ENCODE data around the gene B3GAT2. TPM values are rescaled to one million over a fixed set of nuclear protein-coding genes. Genes with fewer than 3 reads are reported as not detected.
A peak's percentile ranks its signal among the peaks of the same experiment; 100 is the strongest.
"Not testable (repeated sequence)": the region's sequence is repeated elsewhere in the genome, so short reads cannot be mapped to it uniquely, and the experiment has no call there.

Gene B3GAT2
- total RNA-seq, 2 experiments from 2014 or later: not detected

- H3K9me3 Mint-ChIP-seq (ENCODE audit: low read depth): no peaks in the 10 kb centered on the region
- ChIA-PET POLR2A (interaction anchor here (1.0 kb wide), 1 partner anchor 543 kb away, joined by 3 read pairs; the partner anchor contains the start of gene FAM135A), CTCF (interaction anchor here (0.7 to 2.2 kb wide), 15 partner anchors 10 to 647 kb away, joined by 3 to 14 read pairs (median 5); no protein-coding TSS in a partner anchor)
- peaks cover 14% of the 10 kb centered on the region for H3K4me1 Mint-ChIP-seq
- ATAC-seq: no peak
- H3K27ac Mint-ChIP-seq: no peak overlapping the region
- no peaks in the 10 kb centered on the region for H3K36me3 Mint-ChIP-seq (ENCODE audit: low read depth)
- peaks cover 52% of the 10 kb centered on the region for H3K27me3 Mint-ChIP-seq
- H3K4me3 Mint-ChIP-seq: peak overlapping the region; percentile 64
- no peak for DNase-seq
- intact Hi-C loops (cut with DNase I, micrococcal nuclease): loop anchor here (1.0 to 5.0 kb wide), 8 partner anchors 56 to 735 kb away; partner anchors contain the start of gene FAM135A (in 1 of the 2)
These were observed 739 bp downstream of the B3GAT2 start for GRCh38 chr6:70956191-70956450.

GRCh38 chr6:70955441-70956190 is 1.2 kb downstream of the B3GAT2 start:
- intact Hi-C loops (cut with DNase I, micrococcal nuclease): loop anchor here (1.0 to 5.0 kb wide), 8 partner anchors 57 to 735 kb away; partner anchors contain the start of gene FAM135A (in 1 of the 2)
- peak overlapping the region; percentile 64 for H3K4me3 Mint-ChIP-seq
- H3K9me3 Mint-ChIP-seq (ENCODE audit: low read depth): no peaks in the 10 kb centered on the region
- peaks cover 14% of the 10 kb centered on the region for H3K4me1 Mint-ChIP-seq
- ATAC-seq (peak; percentile 95), DNase-seq (peak; percentile 94)
- ChIA-PET POLR2A (interaction anchor here (1.0 kb wide), 1 partner anchor 543 kb away, joined by 3 read pairs; the partner anchor contains the start of gene FAM135A), CTCF (interaction anchor here (0.6 to 2.2 kb wide), 20 partner anchors 10 to 735 kb away, joined by 3 to 14 read pairs (median 4); no protein-coding TSS in a partner anchor)
- H3K27me3 Mint-ChIP-seq: peaks cover 52% of the 10 kb centered on the region
- no peaks in the 10 kb centered on the region for H3K36me3 Mint-ChIP-seq (ENCODE audit: low read depth)
- no peak overlapping the region for H3K27ac Mint-ChIP-seq

GRCh38 chr6:70954750-70955149 is 2.1 kb downstream of the B3GAT2 start:
- peaks cover 50% of the 10 kb centered on the region for H3K27me3 Mint-ChIP-seq
- POLR2A ChIA-PET: no interaction called here
- H3K4me1 Mint-ChIP-seq: peaks cover 14% of the 10 kb centered on the region
- no peak for ATAC-seq
- H3K36me3 Mint-ChIP-seq (ENCODE audit: low read depth): no peaks in the 10 kb centered on the region
- CTCF ChIA-PET: interaction anchor here (0.9 to 2.2 kb wide), 9 partner anchors 11 to 734 kb away, joined by 3 to 14 read pairs (median 5); no protein-coding TSS in a partner anchor
- no peak overlapping the region for H3K27ac Mint-ChIP-seq
- DNase-seq: no peak
- H3K9me3 Mint-ChIP-seq (ENCODE audit: low read depth): no peaks in the 10 kb centered on the region
- intact Hi-C loops (cut with DNase I, micrococcal nuclease): loop anchor here (5.0 kb wide), 4 partner anchors 58 to 542 kb away; partner anchors contain the start of gene FAM135A (in 1 of the 2)
- H3K4me3 Mint-ChIP-seq: no peak overlapping the region

- peaks cover 14% of the 10 kb centered on the region for H3K4me1 Mint-ChIP-seq
- ATAC-seq (no peak), DNase-seq (no peak)
- H3K9me3 Mint-ChIP-seq (ENCODE audit: low read depth): no peaks in the 10 kb centered on the region
- no peak overlapping the region for H3K27ac Mint-ChIP-seq
- H3K27me3 Mint-ChIP-seq: peaks cover 49% of the 10 kb centered on the region
- intact Hi-C loops (cut with DNase I, micrococcal nuclease): no loop called here
- ChIA-PET CTCF (no interaction called here), POLR2A (no interaction called here)
- no peaks in the 10 kb centered on the region for H3K36me3 Mint-ChIP-seq (ENCODE audit: low read depth)
- H3K4me3 Mint-ChIP-seq: no peak overlapping the region
These were observed 2.7 kb downstream of the B3GAT2 start for GRCh38 chr6:70954176-70954575.

GRCh38 chr6:70952608-70953165 is 4.2 kb downstream of the B3GAT2 start:
- H3K4me1 Mint-ChIP-seq: peaks cover 14% of the 10 kb centered on the region
- ChIA-PET CTCF (interaction anchor here (0.7 kb wide), 1 partner anchor 1117 kb away, joined by 3 read pairs; no protein-coding TSS in a partner anchor), POLR2A (no interaction called here)
- H3K9me3 Mint-ChIP-seq (ENCODE audit: low read depth): no peaks in the 10 kb centered on the region
- intact Hi-C loops (cut with DNase I, micrococcal nuclease): no loop called here
- ATAC-seq (no peak), DNase-seq (no peak)
- no peak overlapping the region for H3K27ac Mint-ChIP-seq
- no peaks in the 10 kb centered on the region for H3K36me3 Mint-ChIP-seq (ENCODE audit: low read depth)
- peaks cover 39% of the 10 kb centered on the region for H3K27me3 Mint-ChIP-seq
- H3K4me3 Mint-ChIP-seq: no peak overlapping the region

GRCh38 chr6:70944321-70944720 is 12.5 kb downstream of the B3GAT2 start:
- H3K27ac Mint-ChIP-seq; H3K36me3 Mint-ChIP-seq (ENCODE audit: low read depth); DNase-seq; intact Hi-C loops (cut with DNase I, micrococcal nuclease); POLR2A ChIA-PET; H3K9me3 Mint-ChIP-seq (ENCODE audit: low read depth); CTCF ChIA-PET; H3K4me1 Mint-ChIP-seq; ATAC-seq; H3K4me3 Mint-ChIP-seq: not testable (repeated sequence)
- peaks cover 14% of the 10 kb centered on the region for H3K27me3 Mint-ChIP-seq

GRCh38 chr6:70933853-70934252 is 23.0 kb downstream of the B3GAT2 start:
- CTCF ChIA-PET: no interaction called here
- peaks cover 13% of the 10 kb centered on the region for H3K27me3 Mint-ChIP-seq
- POLR2A ChIA-PET: no interaction called here
- H3K36me3 Mint-ChIP-seq (ENCODE audit: low read depth): no peaks in the 10 kb centered on the region
- no peak overlapping the region for H3K27ac Mint-ChIP-seq
- intact Hi-C loops (cut with DNase I, micrococcal nuclease): no loop called here
- no peak overlapping the region for H3K4me3 Mint-ChIP-seq
- no peak for ATAC-seq
- peaks cover 2% of the 10 kb centered on the region for H3K9me3 Mint-ChIP-seq (ENCODE audit: low read depth)
- no peaks in the 10 kb centered on the region for H3K4me1 Mint-ChIP-seq
- no peak for DNase-seq

GRCh38 chr6:70905742-70906141 is 51.1 kb downstream of the B3GAT2 start:
- intact Hi-C loops (cut with DNase I, micrococcal nuclease): no loop called here
- H3K9me3 Mint-ChIP-seq (ENCODE audit: low read depth): no peaks in the 10 kb centered on the region
- no peak overlapping the region for H3K27ac Mint-ChIP-seq
- DNase-seq (no peak), ATAC-seq (no peak)
- no peaks in the 10 kb centered on the region for H3K36me3 Mint-ChIP-seq (ENCODE audit: low read depth)
- ChIA-PET POLR2A (no interaction called here), CTCF (no interaction called here)
- no peak overlapping the region for H3K4me3 Mint-ChIP-seq
- H3K27me3 Mint-ChIP-seq: peaks cover 4% of the 10 kb centered on the region
- no peaks in the 10 kb centered on the region for H3K4me1 Mint-ChIP-seq

GRCh38 chr6:70903665-70904452 is 53.0 kb downstream of the B3GAT2 start:
- POLR2A ChIA-PET: no interaction called here
- Mint-ChIP-seq H3K27me3 (peaks cover 6% of the 10 kb centered on the region), H3K4me1 (no peaks in the 10 kb centered on the region), H3K27ac (no peak overlapping the region), H3K4me3 (no peak overlapping the region), H3K36me3 (ENCODE audit: low read depth) (no peaks in the 10 kb centered on the region), H3K9me3 (ENCODE audit: low read depth) (no peaks in the 10 kb centered on the region)
- CTCF ChIA-PET: interaction anchor here (1.2 kb wide), 1 partner anchor 52 kb away, joined by 3 read pairs; no protein-coding TSS in a partner anchor
- DNase-seq (no peak), ATAC-seq (no peak)
- intact Hi-C loops (cut with DNase I, micrococcal nuclease): no loop called here

GRCh38 chr6:70901324-70901723 is 55.5 kb downstream of the B3GAT2 start:
- Mint-ChIP-seq H3K4me3 (no peak overlapping the region), H3K36me3 (ENCODE audit: low read depth) (no peaks in the 10 kb centered on the region), H3K4me1 (no peaks in the 10 kb centered on the region), H3K9me3 (ENCODE audit: low read depth) (no peaks in the 10 kb centered on the region), H3K27me3 (peaks cover 8% of the 10 kb centered on the region), H3K27ac (no peak overlapping the region)
- DNase-seq: no peak
- ATAC-seq: no peak
- ChIA-PET CTCF (interaction anchor here (1.6 kb wide), 1 partner anchor 12 kb away, joined by 3 read pairs; no protein-coding TSS in a partner anchor), POLR2A (no interaction called here)
- intact Hi-C loops (cut with DNase I, micrococcal nuclease): no loop called here

- no peaks in the 10 kb centered on the region for H3K4me1 Mint-ChIP-seq
- intact Hi-C loops (cut with DNase I, micrococcal nuclease): no loop called here
- H3K36me3 Mint-ChIP-seq (ENCODE audit: low read depth): no peaks in the 10 kb centered on the region
- ChIA-PET CTCF (interaction anchor here (0.6 to 1.6 kb wide), 4 partner anchors 9 to 196 kb away, joined by 3 to 5 read pairs (median 4); no protein-coding TSS in a partner anchor), POLR2A (no interaction called here)
- no peak overlapping the region for H3K27ac Mint-ChIP-seq
- no peak for ATAC-seq
- H3K4me3 Mint-ChIP-seq: no peak overlapping the region
- H3K27me3 Mint-ChIP-seq: peaks cover 8% of the 10 kb centered on the region
- DNase-seq: no peak
- H3K9me3 Mint-ChIP-seq (ENCODE audit: low read depth): no peaks in the 10 kb centered on the region
These were observed 56.8 kb downstream of the B3GAT2 start for GRCh38 chr6:70900047-70900446.

All from activated CD4-positive, alpha-beta T cell treated with anti-CD3 and anti-CD28 coated beads for 36 hours (primary cell).